ENCODE data around the gene GALNT11.

The GALNT11 gene

GRCh38 chr7:152148706-152149105 lies 123.2 kb downstream of the GALNT11 start:
- DNase-seq (ENCODE audit: low read depth in 2 of 2), result no peak

- no peak for DNase-seq (ENCODE audit: low read depth in 2 of 2)
Measured at GRCh38 chr7:152149363-152149762, 123.9 kb downstream of the GALNT11 start.

GRCh38 chr7:152152267-152152666 lies 126.8 kb downstream of the GALNT11 start:
- DNase-seq (ENCODE audit: low read depth in 2 of 2), result no peak

GRCh38 chr7:152158801-152159587 lies 133.5 kb downstream of the GALNT11 start:
- no peak for DNase-seq (ENCODE audit: low read depth in 2 of 2)

- DNase-seq (ENCODE audit: low read depth in 2 of 2), result no peak
Measured at GRCh38 chr7:152161171-152161570, 135.7 kb downstream of the GALNT11 start.

- no peak for DNase-seq (ENCODE audit: low read depth in 2 of 2)
Measured at GRCh38 chr7:152162287-152162686, 136.8 kb downstream of the GALNT11 start.
